ENCODE data around the gene NCOR2.

NCOR2 gene

GRCh38 chr12:124566997-124567672 is at the start of gene NCOR2:
TSS of gene NCOR2 (minus strand) at chr12:124567612. CDS start at chr12:124495251, 72,361 bp downstream.
- DNase-seq (ENCODE audit: low read depth, low spot score), result no peak

- DNase-seq (ENCODE audit: low read depth, low spot score), result no peak
These were observed 49.2 kb upstream of the NCOR2 start for GRCh38 chr12:124616394-124617221.

- no peak for DNase-seq (ENCODE audit: low read depth, low spot score)
These were observed 47.3 kb upstream of the NCOR2 start for GRCh38 chr12:124614512-124615292.

DNA sequence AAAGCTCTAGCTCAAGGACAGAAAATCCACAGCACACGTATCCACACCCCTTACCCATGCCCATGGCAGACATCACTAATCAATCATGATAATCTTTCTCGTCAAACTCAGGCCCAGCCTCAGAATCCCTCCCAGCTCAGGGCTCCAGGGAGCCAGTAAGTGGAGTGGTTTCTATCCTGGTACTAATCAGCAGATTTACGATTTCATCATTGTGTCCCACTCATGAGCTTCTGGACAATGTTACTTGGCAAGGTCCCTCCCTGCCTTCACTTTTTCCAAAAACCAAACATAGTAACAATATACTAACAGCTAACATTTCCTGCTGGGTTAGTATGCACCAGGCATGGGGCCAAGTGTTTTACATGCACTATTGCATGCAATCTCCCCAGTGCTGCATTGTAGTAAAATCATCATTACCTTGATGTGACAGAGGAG is 45.8 kb upstream of the NCOR2 start:
- DNase-seq (ENCODE audit: low read depth, low spot score), result no peak

DNA sequence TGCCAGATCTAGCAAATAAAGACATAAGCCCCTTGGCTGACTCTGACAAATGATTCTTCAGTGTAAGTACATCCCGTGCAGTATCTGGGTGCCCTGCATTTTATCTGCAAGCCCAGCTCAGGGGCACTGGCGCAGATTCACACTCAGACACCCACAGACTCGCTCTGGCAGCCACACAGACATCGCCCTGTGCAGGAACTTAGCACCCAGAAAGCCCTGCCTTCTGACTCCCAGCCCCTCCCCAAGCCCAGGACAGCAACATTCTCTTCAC is 44.9 kb upstream of the NCOR2 start:
- no peak for DNase-seq (ENCODE audit: low read depth, low spot score)

- DNase-seq (ENCODE audit: low read depth, low spot score), result no peak
These were observed 44.4 kb upstream of the NCOR2 start for GRCh38 chr12:124611559-124612409.

DNA sequence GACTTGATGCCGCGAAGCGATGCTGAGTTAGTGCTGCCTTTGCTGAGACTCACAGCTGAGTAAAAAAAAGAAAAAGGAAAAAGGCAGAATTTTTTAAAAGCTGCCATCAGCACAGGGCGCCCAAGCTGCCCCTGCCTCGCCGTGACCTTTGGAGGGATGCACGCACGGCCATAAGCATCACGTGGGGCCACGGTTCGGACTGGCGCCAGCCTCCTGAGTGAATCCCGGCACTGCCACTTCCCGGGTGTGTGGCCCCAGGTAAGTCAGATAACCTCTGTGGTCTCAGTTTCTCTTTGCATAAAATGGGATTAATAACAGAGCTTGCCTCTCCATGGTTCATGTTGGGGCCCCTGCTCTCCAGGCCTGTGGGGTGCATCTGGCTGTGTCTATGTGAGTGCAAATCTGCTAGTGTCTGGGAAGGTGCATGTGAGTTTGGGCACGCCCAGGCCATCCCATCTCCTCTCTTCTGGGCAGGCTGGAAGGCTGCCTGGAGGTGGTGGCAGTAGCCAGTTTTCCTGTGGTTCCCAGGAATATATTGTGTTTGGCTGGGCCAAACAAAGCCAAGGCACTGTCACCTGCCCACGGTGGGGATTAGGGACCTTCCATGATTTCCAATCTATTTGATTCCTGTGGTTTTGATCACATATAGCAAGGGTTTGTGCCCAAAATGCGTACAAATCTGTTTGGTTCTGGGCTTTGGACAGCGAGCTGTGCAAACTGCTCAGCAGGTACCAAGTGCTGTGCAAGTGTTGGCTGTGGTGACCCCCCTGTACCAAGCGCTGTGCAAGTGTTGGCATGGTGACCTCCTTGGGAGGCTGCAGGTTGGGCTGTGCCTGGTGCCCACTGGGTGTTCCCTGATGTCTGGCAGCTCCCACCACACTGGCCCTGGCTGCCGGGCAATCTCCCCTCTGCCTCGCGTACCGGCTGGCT is 43.5 kb upstream of the NCOR2 start:
- DNase-seq (ENCODE audit: low read depth, low spot score), result no peak

- no peak for DNase-seq (ENCODE audit: low read depth, low spot score)
These were observed 42.7 kb upstream of the NCOR2 start for GRCh38 chr12:124610021-124610612.

- DNase-seq (ENCODE audit: low read depth, low spot score), result peak; percentile 91
These were observed 41.9 kb upstream of the NCOR2 start for GRCh38 chr12:124609041-124609989.

DNA sequence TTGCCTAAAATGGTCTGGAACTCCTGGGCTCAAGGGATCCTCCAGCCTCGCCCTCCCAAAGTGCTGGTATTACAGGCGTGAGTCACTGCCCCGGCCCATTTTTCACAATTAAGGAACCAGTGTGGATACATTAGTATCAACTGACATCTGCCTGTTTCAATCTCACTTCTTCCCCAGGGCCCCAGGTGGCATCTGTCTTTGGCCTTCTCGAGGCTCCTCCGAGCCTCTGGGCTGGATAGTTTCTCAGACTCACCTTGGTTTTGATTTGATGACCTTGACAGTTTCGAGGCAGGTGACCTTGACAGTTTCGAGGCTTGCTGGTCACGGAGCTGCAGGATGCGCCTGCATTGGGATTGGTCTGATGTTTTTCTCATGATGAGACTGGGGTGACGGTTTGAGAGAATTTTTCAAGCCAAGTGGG is 41.0 kb upstream of the NCOR2 start:
- peak; percentile 17 for DNase-seq (ENCODE audit: low read depth, low spot score)

GRCh38 chr12:124607681-124608425 is 40.4 kb upstream of the NCOR2 start:
- DNase-seq (ENCODE audit: low read depth, low spot score), result no peak

DNA sequence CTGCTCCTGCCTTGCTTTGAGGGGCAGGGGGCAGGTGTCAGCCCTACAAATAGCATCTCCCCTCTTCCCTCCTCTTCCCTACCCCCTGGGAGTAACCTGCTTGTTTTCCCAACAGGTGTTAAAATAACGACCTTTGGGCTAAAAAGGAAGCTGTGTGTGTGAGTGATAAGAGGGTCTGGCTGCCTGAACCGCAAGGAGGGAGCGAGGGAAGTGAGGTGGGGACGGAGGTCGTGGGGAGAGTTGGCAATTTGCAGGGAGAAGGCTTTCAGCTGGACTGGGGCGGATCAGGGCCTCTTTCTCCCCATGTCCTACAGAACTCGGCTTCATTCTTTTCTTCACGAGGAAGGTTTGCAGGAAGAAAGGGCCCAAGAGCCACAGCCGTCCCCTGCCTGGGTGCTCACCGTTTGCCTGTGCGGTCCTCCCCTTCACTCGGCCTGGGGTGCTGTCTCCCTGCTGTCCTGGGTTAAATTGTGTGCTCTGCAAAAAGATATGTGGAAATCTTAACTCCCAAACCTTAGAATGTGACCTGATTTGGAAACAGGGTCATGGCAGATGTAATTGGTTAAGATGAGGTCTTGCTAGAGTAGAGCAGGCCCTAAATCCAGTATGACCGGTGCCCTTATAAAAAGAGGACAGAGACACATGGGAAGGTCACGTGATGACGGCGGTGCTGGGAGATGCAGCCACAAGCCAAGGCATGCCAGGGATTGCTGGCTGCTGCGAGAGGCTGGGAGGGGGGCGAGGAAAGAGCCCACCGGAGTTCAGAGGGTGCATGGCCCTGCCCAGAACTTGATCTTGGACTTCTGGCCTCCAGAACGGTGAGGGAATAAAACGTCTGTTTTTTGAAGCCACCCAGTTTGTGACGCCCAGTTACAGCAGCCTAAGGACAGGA is 38.7 kb upstream of the NCOR2 start:
- DNase-seq (ENCODE audit: low read depth, low spot score), result no peak

DNA sequence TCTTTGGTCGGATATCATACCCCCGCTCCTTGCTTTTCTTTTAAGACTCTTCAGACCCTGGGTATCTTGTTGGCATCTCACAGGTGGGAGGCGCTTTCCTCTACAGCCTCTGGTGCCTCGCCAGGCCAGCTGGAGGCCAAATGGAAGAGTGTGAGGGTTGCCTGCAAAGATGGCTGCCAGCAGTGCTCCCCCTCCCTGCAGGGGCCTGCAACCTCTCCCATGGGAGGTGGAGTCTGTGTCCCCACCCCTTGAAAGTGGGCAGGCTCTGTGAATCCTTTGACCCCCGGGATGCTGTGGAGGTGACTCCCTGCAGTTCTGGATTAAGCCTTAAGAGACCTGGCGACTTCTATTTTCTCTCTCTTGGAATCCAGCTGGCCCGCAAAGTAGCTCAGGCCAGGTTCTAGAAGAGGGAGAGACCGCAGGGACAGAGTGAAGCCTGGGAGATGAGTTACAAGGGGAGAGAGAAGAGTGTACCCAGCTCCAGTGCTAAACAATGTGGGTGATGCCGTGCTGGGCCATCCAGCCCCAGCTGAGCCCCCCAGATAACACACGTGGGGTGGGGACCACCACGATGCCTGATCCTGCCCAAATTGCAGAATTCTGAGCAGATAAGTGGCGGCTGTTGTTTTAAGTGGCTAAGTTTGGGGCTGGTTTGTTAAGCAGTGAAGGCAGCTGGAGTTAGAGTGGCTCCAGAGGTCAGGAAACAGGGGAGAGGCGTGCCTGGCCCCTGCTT is 37.9 kb upstream of the NCOR2 start:
- DNase-seq (ENCODE audit: low read depth, low spot score), result no peak

GRCh38 chr12:124604264-124604680 is 36.9 kb upstream of the NCOR2 start:
- DNase-seq (ENCODE audit: low read depth, low spot score), result no peak

DNA sequence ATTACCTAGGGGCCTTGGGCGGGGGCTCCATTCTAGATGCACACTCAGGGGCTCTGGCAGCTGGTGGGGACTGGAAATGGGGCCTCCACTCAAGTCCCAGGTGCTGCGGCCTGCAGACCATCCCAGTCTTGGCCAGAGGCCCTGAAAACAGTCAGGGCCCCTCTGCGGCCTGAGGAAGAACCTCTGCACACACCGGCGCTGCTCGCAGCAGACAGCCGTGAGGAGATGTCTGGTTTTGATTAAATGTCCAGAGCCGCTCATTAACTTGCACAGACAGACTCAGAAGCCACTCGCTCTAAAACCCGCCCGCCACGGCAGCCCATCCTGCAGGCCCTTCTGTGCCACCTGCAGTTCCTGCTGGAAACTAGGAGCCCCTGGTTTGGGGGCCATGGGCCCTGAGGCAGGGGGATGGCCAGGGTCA is 36.4 kb upstream of the NCOR2 start:
- peak; percentile 29 for DNase-seq (ENCODE audit: low read depth, low spot score)

DNA sequence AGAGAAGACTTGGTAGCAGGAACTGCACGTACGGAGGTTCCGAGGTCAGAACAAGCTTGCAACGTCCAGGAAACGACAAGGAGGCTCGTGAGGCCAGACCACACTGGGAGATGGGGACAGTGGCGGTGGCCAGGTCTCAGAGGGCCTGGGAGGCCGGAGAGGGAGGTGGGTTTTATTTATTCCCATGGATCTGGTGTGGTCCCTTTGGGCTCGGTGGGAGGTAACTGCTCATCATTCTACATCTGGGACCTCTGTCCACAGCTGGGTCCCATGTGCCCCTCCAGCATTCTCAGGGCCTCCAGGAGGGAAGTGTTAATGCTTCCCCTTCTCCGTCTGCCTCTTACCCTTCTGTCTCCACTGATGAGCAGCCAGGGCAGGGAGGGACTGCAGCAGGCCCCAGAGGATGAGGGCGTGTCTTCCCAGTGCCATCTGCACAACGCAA is 35.7 kb upstream of the NCOR2 start:
- DNase-seq (ENCODE audit: low read depth, low spot score), result no peak
